Measurements from ENCODE around the gene MYO9B.
A peak's percentile ranks its signal among the peaks of the same experiment; 100 is the strongest.

MYO9B gene

GRCh38 chr19:17058236-17058635 lies 17.3 kb upstream of the MYO9B start:
- no peak for DNase-seq (ENCODE audit: low read depth in 2 of 2)

GRCh38 chr19:17060802-17061201 lies 14.8 kb upstream of the MYO9B start:
- DNase-seq (ENCODE audit: low read depth in 2 of 2), result no peak

GRCh38 chr19:17061205-17061604 lies 14.4 kb upstream of the MYO9B start:
- no peak for DNase-seq (ENCODE audit: low read depth in 2 of 2)

- DNase-seq (ENCODE audit: low read depth in 2 of 2), result no peak
Measured at GRCh38 chr19:17061691-17062090, 13.9 kb upstream of the MYO9B start.

GRCh38 chr19:17063428-17063827 lies 12.1 kb upstream of the MYO9B start:
- DNase-seq (ENCODE audit: low read depth in 2 of 2), result no peak

- DNase-seq (ENCODE audit: low read depth in 2 of 2), result no peak
Measured at GRCh38 chr19:17069193-17069592, 6.4 kb upstream of the MYO9B start.

- no peak for DNase-seq (ENCODE audit: low read depth in 2 of 2)
Measured at GRCh38 chr19:17070421-17070820, 5.2 kb upstream of the MYO9B start.

GRCh38 chr19:17070912-17071311 lies 4.7 kb upstream of the MYO9B start:
- no peak for DNase-seq (ENCODE audit: low read depth in 2 of 2)

- DNase-seq (ENCODE audit: low read depth in 2 of 2), result no peak
Measured at GRCh38 chr19:17073869-17074633, 1.5 kb upstream of the MYO9B start.

- DNase-seq (ENCODE audit: low read depth in 2 of 2), result no peak
Measured at GRCh38 chr19:17074634-17075034, 943 bp upstream of the MYO9B start.

GRCh38 chr19:17075864-17076542 lies 426 bp downstream of the MYO9B start:
- peak in 1 of 2 donors; percentile 27 for DNase-seq (ENCODE audit: low read depth in 2 of 2)

GRCh38 chr19:17076543-17076991 lies 990 bp downstream of the MYO9B start:
- DNase-seq (ENCODE audit: low read depth in 2 of 2), result no peak

GRCh38 chr19:17077447-17078028 lies 2.0 kb downstream of the MYO9B start:
- no peak for DNase-seq (ENCODE audit: low read depth in 2 of 2)

GRCh38 chr19:17078036-17078919 lies 2.7 kb downstream of the MYO9B start:
- no peak for DNase-seq (ENCODE audit: low read depth in 2 of 2)

GRCh38 chr19:17078920-17079709 lies 3.5 kb downstream of the MYO9B start:
- no peak for DNase-seq (ENCODE audit: low read depth in 2 of 2)

- DNase-seq (ENCODE audit: low read depth in 2 of 2), result peak; percentile 47 to 60
Measured at GRCh38 chr19:17079710-17080439, 4.3 kb downstream of the MYO9B start.

- DNase-seq (ENCODE audit: low read depth in 2 of 2), result no peak
Measured at GRCh38 chr19:17080440-17080801, 4.8 kb downstream of the MYO9B start.

GRCh38 chr19:17081672-17082630 lies 6.4 kb downstream of the MYO9B start:
- DNase-seq (ENCODE audit: low read depth in 2 of 2), result no peak

GRCh38 chr19:17086120-17086519 lies 10.5 kb downstream of the MYO9B start:
- no peak for DNase-seq (ENCODE audit: low read depth in 2 of 2)

Measured in activated CD4-positive, alpha-beta T cell treated with anti-CD3 and anti-CD28 coated beads for 24 hours (primary cell).